ENCODE measurements around the gene LYRM7. TPM values are rescaled to one million over a fixed set of nuclear protein-coding genes. Genes with fewer than 3 reads are reported as not detected.

LYRM7 gene
- total RNA-seq, 2 experiments from 2014 or later: 8.3 to 11.9 TPM

- TF ChIP-seq, protein P1, sequence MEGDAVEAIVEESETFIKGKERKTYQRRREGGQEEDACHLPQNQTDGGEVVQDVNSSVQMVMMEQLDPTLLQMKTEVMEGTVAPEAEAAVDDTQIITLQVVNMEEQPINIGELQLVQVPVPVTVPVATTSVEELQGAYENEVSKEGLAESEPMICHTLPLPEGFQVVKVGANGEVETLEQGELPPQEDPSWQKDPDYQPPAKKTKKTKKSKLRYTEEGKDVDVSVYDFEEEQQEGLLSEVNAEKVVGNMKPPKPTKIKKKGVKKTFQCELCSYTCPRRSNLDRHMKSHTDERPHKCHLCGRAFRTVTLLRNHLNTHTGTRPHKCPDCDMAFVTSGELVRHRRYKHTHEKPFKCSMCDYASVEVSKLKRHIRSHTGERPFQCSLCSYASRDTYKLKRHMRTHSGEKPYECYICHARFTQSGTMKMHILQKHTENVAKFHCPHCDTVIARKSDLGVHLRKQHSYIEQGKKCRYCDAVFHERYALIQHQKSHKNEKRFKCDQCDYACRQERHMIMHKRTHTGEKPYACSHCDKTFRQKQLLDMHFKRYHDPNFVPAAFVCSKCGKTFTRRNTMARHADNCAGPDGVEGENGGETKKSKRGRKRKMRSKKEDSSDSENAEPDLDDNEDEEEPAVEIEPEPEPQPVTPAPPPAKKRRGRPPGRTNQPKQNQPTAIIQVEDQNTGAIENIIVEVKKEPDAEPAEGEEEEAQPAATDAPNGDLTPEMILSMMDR (IDR thresholded peaks at IDR 0.05): no peak
- Histone ChIP-seq H3K4me3 (ENCODE audit: low read length) (no peak overlapping the region), H3K27ac (ENCODE audit: low read depth in 1 of 2, low read length in 2 of 2) (no peak overlapping the region), H3K9me3 (ENCODE audit: control insufficient read depth in 1 of 2, insufficient read depth in 1 of 2, low read length in 2 of 2) (no peaks in the 10 kb centered on the region), H3K4me1 (ENCODE audit: insufficient read depth, low read length) (peaks cover 28% of the 10 kb centered on the region), H3K36me3 (ENCODE audit: insufficient read depth, low read length) (no peaks in the 10 kb centered on the region), H3K27me3 (ENCODE audit: control insufficient read depth in 1 of 2, insufficient read depth in 2 of 2, low read length in 2 of 2) (no peaks in the 10 kb centered on the region)
- ChIA-PET CTCF (interaction anchor here (1.3 to 1.5 kb wide), 2 partner anchors 8 to 13 kb away, joined by 3 read pairs; no protein-coding TSS in a partner anchor), POLR2A (interaction anchor here (0.6 to 4.3 kb wide), 4 partner anchors 9 to 59 kb away, joined by 3 to 54 read pairs (median 5); partner anchors contain the start of gene CDC42SE2)
- no peak for ATAC-seq (ENCODE audit: poor library complexity)
- Mint-ChIP-seq H3K27me3 (no peaks in the 10 kb centered on the region), H3K27ac (peak overlapping the region; percentile 70), H3K4me1 (ENCODE audit: low read depth) (peaks cover 62% of the 10 kb centered on the region), H3K4me3 (peak overlapping the region; percentile 28), H3K9me3 (no peaks in the 10 kb centered on the region), H3K36me3 (ENCODE audit: low read depth) (no peaks in the 10 kb centered on the region)
- intact Hi-C loops (cut with DNase I, micrococcal nuclease): loop anchor here in 1 of 2 experiments (5.0 kb wide), 1 partner anchor 35 kb away; no protein-coding TSS in a partner anchor
- peak in 2 of 14 experiments; percentile 25 to 37 for DNase-seq
Observed at GRCh38 chr5:131212471-131213021, 41.8 kb downstream of the LYRM7 start.

DNA sequence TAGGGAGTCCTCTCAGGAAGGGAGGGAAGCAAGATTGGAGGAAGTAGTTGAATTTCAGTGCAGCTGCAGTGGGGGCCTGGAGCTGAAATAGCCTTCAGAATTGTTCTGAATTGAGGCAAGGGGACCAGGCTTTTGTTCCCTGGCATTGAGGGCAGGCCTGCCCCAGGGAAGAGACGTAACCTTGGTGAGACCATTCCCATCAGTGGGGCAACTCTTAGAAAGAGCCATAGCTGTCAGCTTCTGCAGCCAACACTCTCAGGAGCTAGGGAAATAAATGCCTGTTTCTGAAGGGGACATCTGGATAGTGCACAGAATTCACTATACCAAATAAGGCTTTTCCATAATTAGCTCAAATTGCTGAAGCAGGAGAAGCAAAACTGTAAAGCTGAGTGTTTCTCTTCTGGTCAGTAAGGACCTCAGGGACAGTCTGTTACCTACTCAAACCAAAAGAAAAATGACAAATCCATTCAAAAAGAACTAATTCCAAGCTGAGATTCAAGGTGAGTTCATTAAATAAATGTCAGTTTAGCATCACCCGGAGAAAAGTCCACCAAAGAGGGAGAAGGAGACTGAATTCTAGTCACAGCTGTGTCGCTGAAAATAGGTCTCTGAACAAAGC is 44.0 kb downstream of the LYRM7 start:
- intact Hi-C loops (cut with DNase I, micrococcal nuclease): loop anchor here in 1 of 2 experiments (5.0 kb wide), 2 partner anchors 33 to 43 kb away; no protein-coding TSS in a partner anchor
- Histone ChIP-seq H3K27ac (ENCODE audit: low read depth in 1 of 2, low read length in 2 of 2) (no peak overlapping the region), H3K4me1 (ENCODE audit: insufficient read depth, low read length) (peaks cover 16% of the 10 kb centered on the region), H3K4me3 (ENCODE audit: low read length) (no peak overlapping the region), H3K36me3 (ENCODE audit: insufficient read depth, low read length) (no peaks in the 10 kb centered on the region), H3K27me3 (ENCODE audit: control insufficient read depth in 1 of 2, insufficient read depth in 2 of 2, low read length in 2 of 2) (no peaks in the 10 kb centered on the region), H3K9me3 (ENCODE audit: control insufficient read depth in 1 of 2, insufficient read depth in 1 of 2, low read length in 2 of 2) (no peaks in the 10 kb centered on the region)
- ATAC-seq (ENCODE audit: poor library complexity) (no peak), DNase-seq (no peak)
- CTCF ChIA-PET: interaction anchor here (1.0 to 1.5 kb wide), 2 partner anchors 37 to 58 kb away, joined by 3 to 4 read pairs; no protein-coding TSS in a partner anchor
- Mint-ChIP-seq H3K4me3 (no peak overlapping the region), H3K27ac (peak overlapping the region; percentile 24), H3K9me3 (no peaks in the 10 kb centered on the region), H3K4me1 (ENCODE audit: low read depth) (peaks cover 49% of the 10 kb centered on the region), H3K27me3 (no peaks in the 10 kb centered on the region), H3K36me3 (ENCODE audit: low read depth) (no peaks in the 10 kb centered on the region)
- POLR2A ChIA-PET: interaction anchor here (0.6 to 2.2 kb wide), 6 partner anchors 10 to 188 kb away, joined by 3 to 9 read pairs (median 4); partner anchors contain the start of gene CDC42SE2
- TF ChIP-seq, protein P1 (IDR thresholded peaks at IDR 0.05): no peak

DNA sequence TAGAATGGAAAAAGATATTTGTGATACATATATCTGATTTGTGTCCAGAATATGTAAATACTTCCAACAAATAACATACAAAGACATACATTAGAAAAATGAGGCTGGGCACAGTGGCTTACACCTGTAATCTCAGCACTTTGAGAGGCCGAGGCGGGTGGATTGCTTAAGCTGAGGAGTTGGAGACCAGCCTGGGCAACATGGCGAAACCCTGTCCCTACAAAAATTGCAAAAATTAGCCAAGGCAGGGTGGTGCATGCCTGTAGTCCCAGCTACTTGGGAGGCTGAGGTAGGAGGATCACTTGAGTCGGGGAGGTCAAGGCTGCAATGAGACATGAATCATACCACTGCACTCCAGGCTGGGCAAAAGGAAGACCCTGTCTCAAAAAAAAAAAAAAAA is 47.0 kb downstream of the LYRM7 start:
- H3K27me3 Mint-ChIP-seq: no peaks in the 10 kb centered on the region
- peaks cover 36% of the 10 kb centered on the region for H3K4me1 Mint-ChIP-seq (ENCODE audit: low read depth)
- Histone ChIP-seq H3K36me3 (ENCODE audit: insufficient read depth, low read length) (no peaks in the 10 kb centered on the region), H3K4me1 (ENCODE audit: insufficient read depth, low read length) (peaks cover 8% of the 10 kb centered on the region), H3K9me3 (ENCODE audit: control insufficient read depth in 1 of 2, insufficient read depth in 1 of 2, low read length in 2 of 2) (no peaks in the 10 kb centered on the region), H3K27ac (ENCODE audit: low read depth in 1 of 2, low read length in 2 of 2) (no peak overlapping the region), H3K4me3 (ENCODE audit: low read length) (no peak overlapping the region), H3K27me3 (ENCODE audit: control insufficient read depth in 1 of 2, insufficient read depth in 2 of 2, low read length in 2 of 2) (no peaks in the 10 kb centered on the region)
- TF ChIP-seq, protein P1 (IDR thresholded peaks at IDR 0.05): no peak
- ChIA-PET CTCF (no interaction called here), POLR2A (interaction anchor here (1.3 kb wide), 1 partner anchor 35 kb away, joined by 3 read pairs; no protein-coding TSS in a partner anchor)
- ATAC-seq (ENCODE audit: poor library complexity) (no peak), DNase-seq (no peak)
- H3K4me3 Mint-ChIP-seq: no peak overlapping the region
- no peaks in the 10 kb centered on the region for H3K9me3 Mint-ChIP-seq
- intact Hi-C loops (cut with DNase I, micrococcal nuclease): loop anchor here in 1 of 2 experiments (5.0 kb wide), 1 partner anchor 40 kb away; no protein-coding TSS in a partner anchor
- H3K27ac Mint-ChIP-seq: no peak overlapping the region
- no peaks in the 10 kb centered on the region for H3K36me3 Mint-ChIP-seq (ENCODE audit: low read depth)
